Neural progenitor cell (in vitro differentiated cells): Measurements from ENCODE around the gene LRRC53. TPM values are rescaled to one million over a fixed set of nuclear protein-coding genes. Genes with fewer than 3 reads are reported as not detected.

Experiments
- DNase-seq: peaks from one replicate; pipeline ENCODE4 v3.0.0-alpha.2; 2016; ENCODE audit warnings: low spot score
- H2AFZ ChIP-seq: fragments of 200-600 bp; sonication (generic); replicated peaks from 2 replicates; pipeline ENCODE4 v1.6.1; 2016; ENCODE audit warnings: antibody characterized with exemption
- H3F3A ChIP-seq: fragments of 200-600 bp; sonication (generic); 2 replicates; pipeline ENCODE4 v1.6.1; 2016; ENCODE audit warnings: antibody characterized with exemption, low read depth
- H3K27ac ChIP-seq: fragments of 200-600 bp; sonication (generic); 2 replicates; pipeline ENCODE4 v1.5.1; 2016; ENCODE audit warnings: mild to moderate bottlenecking
- H3K27me3 ChIP-seq: fragments of 200-600 bp; sonication (generic); 2 replicates; pipeline ENCODE4 v1.6.1; 2016; ENCODE audit warnings: mild to moderate bottlenecking, moderate library complexity
- H3K36me3 ChIP-seq: fragments of 200-600 bp; sonication (generic); 2 replicates; pipeline ENCODE4 v1.5.1; 2016
- H3K4me1 ChIP-seq: fragments of 200-600 bp; sonication (generic); 2 replicates; pipeline ENCODE4 v1.6.1; 2016; ENCODE audit warnings: mixed run types
- H3K4me2 ChIP-seq: fragments of 200-600 bp; sonication (generic); 2 replicates; pipeline ENCODE4 v1.6.1; 2016
- H3K4me3 ChIP-seq: fragments of 200-600 bp; sonication (generic); 2 replicates; pipeline ENCODE4 v1.5.1; 2016
- H3K79me2 ChIP-seq: fragments of 200-600 bp; sonication (generic); 2 replicates; pipeline ENCODE4 v1.6.1; 2016; ENCODE audit warnings: low read depth
- H3K9ac ChIP-seq: fragments of 200-600 bp; sonication (generic); 2 replicates; pipeline ENCODE4 v1.6.1; 2016
- H3K9me3 ChIP-seq: fragments of 200-600 bp; sonication (generic); 2 replicates; pipeline ENCODE4 v1.5.1; 2016; ENCODE audit warnings: low read depth
- H4K20me1 ChIP-seq: fragments of 200-600 bp; sonication (generic); 2 replicates; pipeline ENCODE4 v1.6.1; 2016; ENCODE audit warnings: low read depth
- H3K27ac Mint-ChIP-seq: 3 replicates; pipeline ENCODE4 v1.8.0; 2021; ENCODE audit warnings: mixed read lengths
- H3K27me3 Mint-ChIP-seq: 2 replicates; pipeline ENCODE4 v1.8.0; 2022; ENCODE audit warnings: low read depth, mild to moderate bottlenecking, inconsistent platforms, moderate library complexity, mixed read lengths; ENCODE audit not compliant: insufficient read depth
- H3K36me3 Mint-ChIP-seq: 3 replicates; pipeline ENCODE4 v1.8.0; 2021; ENCODE audit warnings: mixed read lengths
- H3K4me1 Mint-ChIP-seq: 3 replicates; pipeline ENCODE4 v1.8.0; 2021; ENCODE audit warnings: mixed read lengths
- H3K4me3 Mint-ChIP-seq: 3 replicates; pipeline ENCODE4 v1.8.0; 2021; ENCODE audit warnings: mild to moderate bottlenecking, moderate library complexity, mixed read lengths
- H3K9me3 Mint-ChIP-seq: 3 replicates; pipeline ENCODE4 v1.8.0; 2020; ENCODE audit warnings: mixed read lengths
- CTCF ChIP-seq: fragments of 200-600 bp; sonication (generic); IDR thresholded peaks from 2 replicates; pipeline ENCODE4 v1.5.1; 2017; ENCODE audit warnings: antibody characterized with exemption, mild to moderate bottlenecking
- EZH2 ChIP-seq: fragments of 200-600 bp; sonication (generic); IDR thresholded peaks from 2 replicates; pipeline ENCODE4 v1.6.1; 2017; ENCODE audit warnings: antibody characterized with exemption, mild to moderate bottlenecking, moderate library complexity
- EZH2phosphoT487 ChIP-seq: fragments of 200-600 bp; sonication (generic); IDR thresholded peaks from 2 replicates; pipeline ENCODE4 v1.6.1; 2017; ENCODE audit warnings: antibody characterized with exemption
- total RNA-seq: library from RNA; depleted of rRNA; stranded (reverse); fragments of >200 nt; gene quantifications from 2 replicates; pipeline ENCODE4 v1.2.3, GENCODE V29; 2015; ENCODE audit warnings: low replicate concordance

Gene LRRC53
- total RNA-seq, 1 donor from 2014 or later, result not detected

DNA sequence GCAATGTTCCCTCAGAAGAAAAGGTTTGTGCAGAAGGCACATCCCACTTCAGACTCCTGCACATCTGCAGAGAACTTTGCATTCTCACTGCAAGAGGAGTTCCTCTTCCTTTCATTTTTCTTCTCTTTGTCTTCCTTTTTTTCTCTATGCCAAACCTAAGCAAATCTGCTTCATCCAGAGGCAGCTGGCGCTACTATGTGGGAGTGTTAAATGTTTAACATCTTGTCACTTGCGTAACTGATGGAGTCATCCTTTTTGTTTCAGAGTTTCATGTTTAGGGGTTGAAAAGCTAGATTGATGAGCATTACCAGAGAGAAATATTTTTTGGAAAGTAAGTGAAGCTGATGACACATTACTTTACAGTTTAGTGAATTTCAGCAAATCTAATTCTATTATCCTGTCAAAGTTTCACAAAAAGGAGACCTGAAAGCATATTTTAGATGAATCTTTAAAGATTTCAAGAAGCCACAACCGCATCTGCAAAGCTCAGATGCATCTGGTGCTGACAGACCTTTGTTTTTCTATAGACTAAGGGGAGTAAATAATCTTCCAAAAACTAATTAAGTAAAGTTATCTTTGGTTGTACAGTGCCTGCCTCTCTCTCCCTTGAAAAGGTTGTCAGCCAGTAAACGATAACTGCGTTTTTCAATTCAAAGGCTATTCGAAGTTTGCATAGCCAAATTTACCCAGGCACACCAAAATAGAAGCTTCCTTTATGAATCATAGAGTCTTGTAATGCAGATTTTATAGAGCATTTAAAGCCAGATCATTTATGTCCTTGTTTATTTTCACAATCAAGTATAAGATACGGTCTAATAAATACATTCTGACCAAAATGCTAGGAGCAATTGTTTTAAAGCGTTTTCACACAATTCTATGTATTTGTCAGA lies 1.2 kb upstream of the LRRC53 start:
- no peaks in the 10 kb centered on the region for H3F3A ChIP-seq
- H3K27me3 ChIP-seq, result no peaks in the 10 kb centered on the region
- H3K27ac Mint-ChIP-seq, result peak overlapping the region; percentile 11
- peaks cover 2% of the 10 kb centered on the region for H3K9me3 Mint-ChIP-seq
- peaks cover 16% of the 10 kb centered on the region for H3K4me1 ChIP-seq
- H3K9me3 ChIP-seq, result no peaks in the 10 kb centered on the region
- H3K4me1 Mint-ChIP-seq, result peaks cover 26% of the 10 kb centered on the region
- peak overlapping the region; percentile 39 for H2AFZ ChIP-seq
- DNase-seq, result no peak
- H3K4me3 ChIP-seq, result no peak overlapping the region
- H3K36me3 Mint-ChIP-seq, result no peaks in the 10 kb centered on the region
- H3K9ac ChIP-seq, result no peak overlapping the region
- no peaks in the 10 kb centered on the region for H3K79me2 ChIP-seq
- no peaks in the 10 kb centered on the region for H3K27me3 Mint-ChIP-seq
- no peaks in the 10 kb centered on the region for H3K36me3 ChIP-seq
- no peak overlapping the region for H3K4me2 ChIP-seq
- TF ChIP-seq EZH2 (no peak), CTCF (no peak), EZH2phosphoT487 (no peak)
- no peaks in the 10 kb centered on the region for H4K20me1 ChIP-seq
- H3K27ac ChIP-seq, result no peak overlapping the region
- no peak overlapping the region for H3K4me3 Mint-ChIP-seq

DNA sequence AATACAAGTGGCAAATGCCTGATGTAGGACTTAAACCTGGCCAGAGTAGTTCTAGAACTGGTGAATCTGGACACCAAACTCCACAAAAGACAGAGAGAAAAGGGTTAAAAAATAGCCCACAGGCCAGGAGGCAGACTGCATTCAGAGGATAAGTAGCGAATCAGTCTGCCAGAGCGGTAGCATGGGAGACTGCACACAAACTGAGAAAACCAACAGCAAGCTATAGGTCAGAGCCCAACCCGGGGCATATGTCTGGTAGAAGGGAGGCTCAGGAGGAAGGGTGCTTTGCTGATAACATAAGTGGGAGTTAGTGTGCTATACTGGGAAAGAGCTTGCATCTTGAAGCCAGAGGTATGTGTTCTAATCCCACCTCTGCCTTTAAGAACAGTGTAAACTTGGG lies 4.0 kb downstream of the LRRC53 start:
- no peaks in the 10 kb centered on the region for H3K27me3 ChIP-seq
- H3K4me1 ChIP-seq, result peaks cover 55% of the 10 kb centered on the region
- DNase-seq, result peak; percentile 64
- H3K79me2 ChIP-seq, result no peaks in the 10 kb centered on the region
- Mint-ChIP-seq H3K27me3 (no peaks in the 10 kb centered on the region), H3K27ac (peak overlapping the region; percentile 90), H3K4me3 (peak overlapping the region; percentile 19), H3K36me3 (no peaks in the 10 kb centered on the region), H3K4me1 (peaks cover 73% of the 10 kb centered on the region), H3K9me3 (peaks cover 2% of the 10 kb centered on the region)
- H3K9ac ChIP-seq, result no peak overlapping the region
- no peak for TF ChIP-seq EZH2phosphoT487
- no peak for TF ChIP-seq EZH2
- TF ChIP-seq CTCF, result no peak
- H3K36me3 ChIP-seq, result no peaks in the 10 kb centered on the region
- no peaks in the 10 kb centered on the region for H3K9me3 ChIP-seq
- H3F3A ChIP-seq, result peaks cover 29% of the 10 kb centered on the region
- no peak overlapping the region for H3K4me3 ChIP-seq
- peak overlapping the region; percentile 3 for H3K4me2 ChIP-seq
- peak overlapping the region; percentile 20 for H2AFZ ChIP-seq
- H3K27ac ChIP-seq, result no peak overlapping the region
- H4K20me1 ChIP-seq, result no peaks in the 10 kb centered on the region

GRCh38 chr1:74505928-74506710 lies 6.3 kb downstream of the LRRC53 start:
- Histone ChIP-seq H3K9ac (no peak overlapping the region), H3K9me3 (no peaks in the 10 kb centered on the region), H4K20me1 (no peaks in the 10 kb centered on the region), H3K79me2 (no peaks in the 10 kb centered on the region), H3F3A (peaks cover 29% of the 10 kb centered on the region), H3K4me2 (peak overlapping the region; percentile 69), H3K4me1 (peaks cover 48% of the 10 kb centered on the region), H3K27me3 (no peaks in the 10 kb centered on the region), H3K36me3 (no peaks in the 10 kb centered on the region), H3K27ac (peak overlapping the region; percentile 90), H2AFZ (no peak overlapping the region), H3K4me3 (peak overlapping the region; percentile 24)
- Mint-ChIP-seq H3K27ac (peak overlapping the region; percentile 94), H3K4me3 (peak overlapping the region; percentile 50), H3K4me1 (peaks cover 66% of the 10 kb centered on the region), H3K36me3 (no peaks in the 10 kb centered on the region), H3K9me3 (peaks cover under 1% of the 10 kb centered on the region), H3K27me3 (no peaks in the 10 kb centered on the region)
- no peak for TF ChIP-seq EZH2phosphoT487
- TF ChIP-seq CTCF, result no peak
- TF ChIP-seq EZH2, result no peak
- DNase-seq, result peak; percentile 84
